Retinal pigment epithelial cell (primary cell): ENCODE measurements around the gene LRRC4B.
"Not testable (repeated sequence)": the region's sequence is repeated elsewhere in the genome, so short reads cannot be mapped to it uniquely, and the experiment has no call there.

Experiments
- DNase-seq: peaks from one replicate; pipeline ENCODE4 v3.0.0-alpha.2; 2010; ENCODE audit warnings: low read depth
- H3K4me3 ChIP-seq: 2 replicates; pipeline ENCODE4 v1.5.1; 2011; ENCODE audit warnings: mild to moderate bottlenecking, low read length, control low read depth, moderate library complexity
- CTCF ChIP-seq: conservative IDR thresholded peaks from 2 replicates; pipeline ENCODE4 v1.5.1; 2011; ENCODE audit warnings: low read depth, low read length, control low read depth, inconsistent platforms

Gene LRRC4B

GRCh38 chr19:50580970-50581634, 12.9 kb upstream of the LRRC4B start:
- no peak for DNase-seq
- no peak overlapping the region for H3K4me3 ChIP-seq
- TF ChIP-seq CTCF, result no peak

- no peak for TF ChIP-seq CTCF
Observed at GRCh38 chr19:50580240-50580639, 12.0 kb upstream of the LRRC4B start.

GRCh38 chr19:50576769-50577168, 8.5 kb upstream of the LRRC4B start:
- not testable (repeated sequence) for H3K4me3 ChIP-seq, DNase-seq

More at GRCh38 chr19:50580240-50580639, 12.0 kb upstream of the LRRC4B start:
- no peak overlapping the region for H3K4me3 ChIP-seq
- DNase-seq, result no peak

- no peak overlapping the region for H3K4me3 ChIP-seq
- DNase-seq, result no peak
- TF ChIP-seq CTCF, result no peak
Observed at GRCh38 chr19:50573741-50574461, 5.7 kb upstream of the LRRC4B start.

DNA sequence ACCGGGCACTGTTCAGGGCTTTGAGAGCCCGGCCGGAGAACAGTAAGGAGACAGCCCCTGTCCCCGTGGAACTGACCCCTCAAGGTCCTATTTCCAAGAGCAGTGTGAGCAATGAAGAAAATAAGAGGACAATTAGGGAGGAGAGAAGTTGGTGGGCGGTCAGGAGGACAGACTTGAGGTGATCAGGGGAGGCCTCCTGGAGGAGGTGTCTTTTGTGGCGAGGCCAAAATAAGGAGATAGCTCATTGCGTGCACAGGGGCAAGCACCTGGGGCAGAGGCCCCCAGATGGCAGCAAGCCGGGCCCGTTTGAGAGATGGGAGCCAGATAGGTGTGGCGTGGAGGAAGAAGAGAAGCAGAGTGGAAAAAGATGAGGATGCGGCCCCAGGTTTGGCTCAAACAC, 2.8 kb upstream of the LRRC4B start:
- H3K4me3 ChIP-seq, result no peak overlapping the region
- TF ChIP-seq CTCF, result no peak
- DNase-seq, result no peak

DNA sequence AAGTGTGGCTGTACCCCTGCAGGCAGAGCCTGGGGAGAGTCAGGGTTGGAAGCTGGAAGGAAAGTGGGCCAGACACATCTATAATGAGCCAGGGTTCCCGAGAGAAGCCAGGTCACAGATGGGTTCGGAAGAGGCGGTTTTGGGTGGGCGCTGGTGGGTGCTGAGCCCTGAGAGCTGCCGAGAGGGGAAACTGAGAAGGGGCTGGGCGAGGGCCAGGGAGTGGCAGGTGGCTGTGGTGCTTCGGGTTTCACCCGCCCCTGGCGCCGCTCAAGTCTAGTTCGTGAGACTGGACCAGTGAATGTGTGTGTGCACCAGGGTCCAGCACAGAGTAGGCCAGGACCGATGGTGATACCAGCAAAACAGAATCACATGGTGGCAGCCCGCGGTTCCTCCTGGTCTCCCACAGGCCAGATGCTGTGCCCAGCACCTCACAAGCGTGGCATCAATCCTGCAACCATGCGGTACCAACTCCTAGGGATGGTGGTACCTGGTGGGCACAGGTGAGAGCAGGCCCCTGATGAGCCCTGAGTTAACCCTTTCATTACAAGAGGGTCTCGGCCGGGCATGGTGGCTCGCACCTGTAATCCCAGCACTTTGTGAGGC, 1.8 kb upstream of the LRRC4B start:
- no peak for DNase-seq
- H3K4me3 ChIP-seq, result no peak overlapping the region
- no peak for TF ChIP-seq CTCF

DNA sequence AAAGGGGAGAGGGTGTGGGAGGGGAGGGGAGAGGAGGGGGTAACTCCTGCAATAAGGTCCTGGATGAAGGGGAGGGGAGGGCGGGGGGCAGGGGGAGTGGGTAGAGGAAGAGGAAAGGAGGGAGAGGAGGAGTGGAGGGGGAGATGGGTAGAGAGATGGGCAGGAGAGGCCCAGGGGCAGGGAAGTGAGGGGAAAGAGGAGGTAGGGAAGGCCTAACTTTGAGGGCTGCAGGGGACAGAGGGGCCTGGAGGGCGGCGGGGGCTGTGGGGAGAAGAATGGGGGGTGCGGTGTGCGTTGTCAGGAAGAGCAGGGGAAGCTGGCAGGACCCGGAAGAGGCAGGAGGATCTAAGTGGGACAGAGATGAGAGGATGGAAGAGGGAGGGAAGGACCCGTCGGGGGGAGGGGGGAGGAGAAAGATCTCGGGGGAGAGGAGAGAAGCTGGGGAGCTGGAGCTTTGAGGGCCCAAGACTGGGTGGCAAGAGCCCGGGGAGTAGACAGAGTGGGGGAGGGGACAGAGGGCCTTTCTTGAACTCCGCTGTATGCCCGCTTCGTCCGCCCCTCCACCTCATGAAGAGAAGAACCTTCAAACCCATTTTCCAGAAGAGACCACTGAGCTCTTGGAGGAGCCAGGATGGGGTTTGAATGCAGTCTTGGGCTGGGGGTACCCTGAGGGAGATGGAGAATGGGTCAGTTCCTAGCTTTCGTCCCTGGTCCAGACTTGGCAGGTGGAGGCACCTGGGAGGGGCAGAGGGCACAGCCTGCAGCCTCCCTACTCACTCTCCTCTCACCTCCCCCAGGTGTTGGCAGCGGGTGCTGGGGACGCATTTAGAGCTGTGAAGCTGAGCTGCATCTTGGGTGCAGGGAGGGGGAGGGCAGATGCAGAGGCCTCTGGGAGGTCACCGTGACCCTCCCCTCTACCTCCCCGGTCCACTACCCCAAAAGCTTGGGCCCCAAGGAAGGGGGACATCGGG, 778 bp upstream of the LRRC4B start:
- DNase-seq, result no peak
- H3K4me3 ChIP-seq, result no peak overlapping the region
- no peak for TF ChIP-seq CTCF
